T-helper 2 cell treated with Interferon-gamma antibody and Interleukin-4, amounts not matched to agents 100 ng/mL and 5 ng/mL, for 36 hours (primary cell): Measurements from ENCODE around the gene ROBO3. TPM values are rescaled to one million over a fixed set of nuclear protein-coding genes. Genes with fewer than 3 reads are reported as not detected.

ENCODE experiments used
- intact Hi-C: fragments of 100-400 bp; cut with micrococcal nuclease; formaldehyde crosslinking; loops from one replicate; pipeline ENCODE4 v1.15.1; 2023
- total RNA-seq: library from RNA; stranded (reverse); gene quantifications from 2 replicates; pipeline ENCODE4 v1.2.3, GENCODE V29; 2022

The ROBO3 gene
- total RNA-seq, 1 donor from 2014 or later: 6.8 TPM

- intact Hi-C loops: no loop called here
These were observed 24.2 kb downstream of the ROBO3 start for GRCh38 chr11:124889191-124890091.

GRCh38 chr11:124890151-124890550 is 24.9 kb downstream of the ROBO3 start:
- intact Hi-C loops: no loop called here

GRCh38 chr11:124890683-124891372 is 25.6 kb downstream of the ROBO3 start:
- intact Hi-C loops: no loop called here

- intact Hi-C loops: no loop called here
These were observed 26.2 kb downstream of the ROBO3 start for GRCh38 chr11:124891373-124891861.

- intact Hi-C loops: no loop called here
These were observed 26.9 kb downstream of the ROBO3 start for GRCh38 chr11:124892146-124892545.

- intact Hi-C loops: no loop called here
These were observed 27.7 kb downstream of the ROBO3 start for GRCh38 chr11:124892750-124893454.

GRCh38 chr11:124893781-124894401 is 28.7 kb downstream of the ROBO3 start:
- intact Hi-C loops: no loop called here

- intact Hi-C loops: no loop called here
These were observed 29.6 kb downstream of the ROBO3 start for GRCh38 chr11:124894606-124895430.

GRCh38 chr11:124895471-124895971 is 30.3 kb downstream of the ROBO3 start:
- intact Hi-C loops: no loop called here

- intact Hi-C loops: no loop called here
These were observed 31.0 kb downstream of the ROBO3 start for GRCh38 chr11:124896071-124896750.

GRCh38 chr11:124896821-124897391 is 31.7 kb downstream of the ROBO3 start:
- intact Hi-C loops: no loop called here

- intact Hi-C loops: no loop called here
These were observed 32.5 kb downstream of the ROBO3 start, which contains the start of gene ROBO4 for GRCh38 chr11:124897674-124898262. ROBO4 (minus strand) TSS chr11:124897865; CDS start chr11:124897795, 70 bp downstream.

- intact Hi-C loops: no loop called here
These were observed 33.0 kb downstream of the ROBO3 start for GRCh38 chr11:124898263-124898680.

GRCh38 chr11:124898711-124899110 is 33.5 kb downstream of the ROBO3 start:
- intact Hi-C loops: no loop called here

- intact Hi-C loops: no loop called here
These were observed 34.3 kb downstream of the ROBO3 start for GRCh38 chr11:124899383-124900145.

- intact Hi-C loops: no loop called here
These were observed 35.2 kb downstream of the ROBO3 start for GRCh38 chr11:124900464-124900863.

GRCh38 chr11:124902616-124903015 is 37.4 kb downstream of the ROBO3 start:
- intact Hi-C loops: no loop called here
